Transverse colon (tissue), 3 donors: ENCODE results near the gene SASH1.

Experiments
- POLR2A ChIP-seq: fragments of 450-650 bp; IDR thresholded peaks from one replicate; pipeline ENCODE4 v1.6.1; 2016; ENCODE audit warnings: antibody characterized with exemption, mild to moderate bottlenecking, moderate library complexity
- POLR2AphosphoS5 ChIP-seq, 3 donors: sonication (generic); formaldehyde crosslinking; IDR thresholded peaks; one replicate each; pipeline ENCODE4 v1.6.1; 2016; ENCODE audit warnings: antibody characterized with exemption in 3 of 3

DNA sequence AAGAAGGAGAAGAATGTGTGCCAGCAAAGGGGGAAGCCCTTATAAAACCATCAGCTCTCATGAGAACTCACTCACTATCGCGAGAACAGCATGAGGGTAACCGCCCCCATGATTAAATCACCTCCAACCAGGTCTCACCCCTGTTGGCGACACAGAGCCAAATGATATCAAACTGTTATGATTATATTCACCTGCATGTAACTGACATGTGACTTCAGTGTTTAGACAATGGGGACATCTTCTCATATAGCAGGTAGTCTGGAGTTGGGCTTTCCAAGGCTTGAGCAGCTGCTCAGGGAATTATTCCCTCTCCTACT is 115.2 kb downstream of the SASH1 start:
- TF ChIP-seq POLR2A: no peak
- no peak for TF ChIP-seq POLR2AphosphoS5 (IDR thresholded peaks at IDR 0.05)
